Tibial artery (tissue), 4 donors: Measurements from ENCODE around the gene ATP11C.

Experiments
- DNase-seq, 2 donors: peaks; one replicate each; pipeline ENCODE4 v3.0.0-alpha.2; 2019
- H3K27ac ChIP-seq, 2 donors: fragments of 200-600 bp; sonication (generic) in 1 of 2; 1 replicate in 1 of 2; 2 replicates in 1 of 2; pipeline ENCODE4 v1.5.1; 2018 to 2019; ENCODE audit warnings: mild to moderate bottlenecking in 1 of 2
- H3K27me3 ChIP-seq, 2 donors: fragments of 200-600 bp; sonication (generic) in 1 of 2; one replicate each; pipeline versions ENCODE4 v1.5.1 to v1.6.0; 2016 to 2019
- H3K36me3 ChIP-seq, 3 donors: fragments of 200-600 bp; sonication (generic) in 2 of 3; one replicate each; pipeline ENCODE4 v1.5.1; 2016 to 2019; ENCODE audit warnings: mild to moderate bottlenecking in 2 of 3
- H3K4me1 ChIP-seq, 4 donors: fragments of 200-600 bp; sonication (generic) in 2 of 4; 1 replicate in 3 of 4; 2 replicates in 1 of 4; pipeline ENCODE4 v1.5.1; 2016 to 2019
- H3K4me3 ChIP-seq, 2 donors: fragments of 200-600 bp; sonication (generic) in 1 of 2; 1 replicate in 1 of 2; 2 replicates in 1 of 2; pipeline ENCODE4 v1.5.1; 2018 to 2019; ENCODE audit warnings: mild to moderate bottlenecking in 2 of 2
- H3K9me3 ChIP-seq, 3 donors: fragments of 200-600 bp; sonication (generic) in 1 of 3; one replicate each; pipeline ENCODE4 v1.5.1; 2016 to 2019
- CTCF ChIP-seq, 2 experiments: fragments of 200-600 bp in 1 of 2; fragments of 450-650 bp in 1 of 2; IDR thresholded peaks; one replicate each; pipeline ENCODE4 v1.5.1; 2017 to 2019; ENCODE audit warnings: antibody characterized with exemption in 2 of 2, mild to moderate bottlenecking in 1 of 2, moderate library complexity in 1 of 2
- intact Hi-C: fragments of 100-400 bp; cut with DNase I; formaldehyde crosslinking; loops from one replicate; pipeline ENCODE4 v1.15.0; 2023; ENCODE audit warnings: low total_unique reads

The ATP11C gene

GRCh38 chrX:139949703-139950102 lies 16.9 kb upstream of the ATP11C start:
- no peaks in the 10 kb centered on the region for H3K27me3 ChIP-seq
- intact Hi-C loops = no loop called here
- no peaks in the 10 kb centered on the region for H3K9me3 ChIP-seq
- no peak for DNase-seq
- no peaks in the 10 kb centered on the region for H3K36me3 ChIP-seq
- H3K4me1 ChIP-seq = no peaks in the 10 kb centered on the region
- H3K4me3 ChIP-seq = no peak overlapping the region
- no peak for TF ChIP-seq CTCF (IDR thresholded peaks at IDR 0.05)
- H3K27ac ChIP-seq = no peak overlapping the region

- no peak overlapping the region for H3K4me3 ChIP-seq
- H3K9me3 ChIP-seq = no peaks in the 10 kb centered on the region
- H3K4me1 ChIP-seq = no peaks in the 10 kb centered on the region
- no peak for TF ChIP-seq CTCF (IDR thresholded peaks at IDR 0.05)
- no peak overlapping the region for H3K27ac ChIP-seq
- no peak for DNase-seq
- no peaks in the 10 kb centered on the region for H3K36me3 ChIP-seq
- intact Hi-C loops = no loop called here
- no peaks in the 10 kb centered on the region for H3K27me3 ChIP-seq
Measured at GRCh38 chrX:139945075-139945474, 12.2 kb upstream of the ATP11C start.

GRCh38 chrX:139936259-139936658 lies 3.4 kb upstream of the ATP11C start:
- DNase-seq = no peak
- intact Hi-C loops = no loop called here
- Histone ChIP-seq H3K27ac (no peak overlapping the region), H3K4me3 (no peak overlapping the region), H3K9me3 (no peaks in the 10 kb centered on the region), H3K27me3 (no peaks in the 10 kb centered on the region), H3K4me1 (peaks cover 0 to 5% (median 1%) of the 10 kb centered on the region in 4 donors), H3K36me3 (no peaks in the 10 kb centered on the region)
- no peak for TF ChIP-seq CTCF (IDR thresholded peaks at IDR 0.05)

GRCh38 chrX:139933904-139934303 lies 1.1 kb upstream of the ATP11C start:
- no peak for TF ChIP-seq CTCF (IDR thresholded peaks at IDR 0.05)
- Histone ChIP-seq H3K27me3 (no peaks in the 10 kb centered on the region), H3K4me1 (peaks cover 0 to 10% (median 1%) of the 10 kb centered on the region in 4 donors), H3K27ac (peak overlapping the region; percentile 98 to 100), H3K4me3 (peak overlapping the region; percentile 88 to 90), H3K36me3 (no peaks in the 10 kb centered on the region), H3K9me3 (no peaks in the 10 kb centered on the region)
- DNase-seq = no peak
- intact Hi-C loops = no loop called here

GRCh38 chrX:139932073-139932900 lies 566 bp downstream of the ATP11C start:
- Histone ChIP-seq H3K36me3 (no peaks in the 10 kb centered on the region), H3K27me3 (no peaks in the 10 kb centered on the region), H3K27ac (peak overlapping the region; percentile 98 to 100), H3K4me3 (peak overlapping the region; percentile 88 to 90), H3K9me3 (no peaks in the 10 kb centered on the region), H3K4me1 (peaks cover 0 to 10% (median 1%) of the 10 kb centered on the region in 4 donors)
- no peak for TF ChIP-seq CTCF (IDR thresholded peaks at IDR 0.05)
- peak; percentile 25 to 74 for DNase-seq
- intact Hi-C loops = no loop called here
